ENCODE data around the gene DUOX1. TPM values are rescaled to one million over a fixed set of nuclear protein-coding genes. Genes with fewer than 3 reads are reported as not detected.
"Not testable (repeated sequence)": the region's sequence is repeated elsewhere in the genome, so short reads cannot be mapped to it uniquely, and the experiment has no call there.

DUOX1 gene
- total and polyA plus RNA-seq, 9 of the 15 experiments (the other 6 are each of a cell fraction or from before 2014, with no cell fraction given): 0.01 to 0.22 (median 0.01) TPM; not detected in 6

- no peak for TF ChIP-seq THRB (CRISPR knock-in tag; conservative IDR thresholded peaks at IDR 0.05)
- TF ChIP-seq POLR3G (IDR thresholded peaks at IDR 0.05; ENCODE audit: extremely low read depth, insufficient read length, insufficient replicate concordance): no peak
- no peak for TF ChIP-seq ZNF280A (IDR thresholded peaks at IDR 0.05; ENCODE audit: low read depth, partially characterized antibody)
- no peak for TF ChIP-seq HNRNPH1 (optimal IDR thresholded peaks at IDR 0.05; ENCODE audit: low read depth, low read length)
- no peak for TF ChIP-seq SP2 (IDR thresholded peaks at IDR 0.05; ENCODE audit: extremely low read depth, low read depth, low read length, poor library complexity, severe bottlenecking)
Observed at GRCh38 chr15:45129651-45130129, at the start of gene DUOX1, which contains the start of gene DUOXA1 (continued).

- H3K79me2 ChIP-seq (ENCODE audit: control insufficient read depth, insufficient read depth, low read length); H3K9ac ChIP-seq (ENCODE audit: insufficient read depth in 1 of 2, low read depth in 2 of 2, low read length in 2 of 2); H3K36me3 ChIP-seq (ENCODE audit: control insufficient read depth, insufficient read depth, low read length); H3K4me2 ChIP-seq (ENCODE audit: insufficient read depth, low read length); BruUV-seq (replicated peaks); H3K9me3 ChIP-seq (replicated peaks; ENCODE audit: control insufficient read depth, insufficient read depth, low read depth, low read length); H3K27ac ChIP-seq (ENCODE audit: extremely low read depth, low read depth, low read length); CTCF ChIA-PET (ENCODE audit: low intra/inter-chr PET ratio); in situ Hi-C loops (cut with MboI); H3K27me3 ChIP-seq (ENCODE audit: control insufficient read depth in 2 of 2, insufficient read depth in 2 of 2, low read length in 2 of 2); H3K4me3 ChIP-seq; H3K9me1 ChIP-seq (ENCODE audit: control insufficient read depth, insufficient read depth, low read length); H2AFZ ChIP-seq (ENCODE audit: low read depth, low read length); ATAC-seq; FAIRE-seq; H4K20me1 ChIP-seq (replicated peaks; ENCODE audit: control insufficient read depth, insufficient read depth, low read length); DNase-seq (ENCODE audit: extremely low read depth in 1 of 4, low spot score in 3 of 4); intact Hi-C loops (cut with micrococcal nuclease): not testable (repeated sequence)
- peaks cover 18 to 36% of the 10 kb centered on the region in 2 experiments for H3K4me1 ChIP-seq (replicated peaks in 1 of 2; ENCODE audit: control insufficient read depth in 2 of 2, insufficient read depth in 2 of 2, low read length in 2 of 2)
- POLR2A ChIA-PET: interaction anchor here (0.5 to 0.8 kb wide), 2 partner anchors 9 to 50 kb away, joined by 3 to 4 read pairs; no protein-coding TSS in a partner anchor
- WGBS (ENCODE audit: insufficient coverage, low coverage, missing lambda C conversion rate): 83% methylated on average over 2 of the region's 3 CpGs
Observed at GRCh38 chr15:45080593-45080992, 49.2 kb upstream of the DUOX1 start.
